ENCODE results near the gene CASZ1.

DNA sequence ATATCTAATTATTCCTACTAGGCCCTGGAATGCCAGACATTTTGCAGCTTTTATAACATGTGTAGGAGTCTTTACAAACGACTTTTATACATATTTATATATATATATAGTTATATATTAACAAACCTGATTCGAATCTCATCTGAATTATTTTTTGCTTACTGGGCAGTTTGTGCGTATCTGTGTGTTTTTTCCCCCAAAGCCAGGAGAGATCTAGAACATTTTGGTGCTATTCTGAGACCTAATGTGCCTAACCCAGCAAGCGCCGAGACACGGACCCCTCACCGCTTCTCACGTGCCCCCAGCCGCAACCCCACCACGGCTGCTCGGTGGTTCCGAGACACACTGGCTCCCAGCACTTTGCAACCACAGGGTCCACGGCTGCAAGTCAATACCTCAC is 54.8 kb downstream of the CASZ1 start:
- TF ChIP-seq RNF2 (IDR thresholded peaks at IDR 0.05; ENCODE audit: borderline replicate concordance, low read depth) (no peak), RFX5 (IDR thresholded peaks at IDR 0.05) (no peak)
